HG02759 (cell line): ENCODE data around the gene HOMER3.
"Not testable (repeated sequence)": the region's sequence is repeated elsewhere in the genome, so short reads cannot be mapped to it uniquely, and the experiment has no call there.

Experiments
- ATAC-seq: cut with Tn5 transposase; IDR thresholded peaks from one replicate; pipeline ENCODE4 v1.9.1; 2021; ENCODE audit warnings: mild to moderate bottlenecking, moderate library complexity; ENCODE audit not compliant: unreplicated experiment

The HOMER3 gene

GRCh38 chr19:18954094-18954493, 13.1 kb upstream of the HOMER3 start:
- ATAC-seq, result no peak

- not testable (repeated sequence) for ATAC-seq
These were observed 11.5 kb upstream of the HOMER3 start for GRCh38 chr19:18952364-18953003.

GRCh38 chr19:18951721-18952281, 10.8 kb upstream of the HOMER3 start:
- no peak for ATAC-seq

GRCh38 chr19:18949858-18950257, 8.8 kb upstream of the HOMER3 start:
- ATAC-seq, result no peak

- no peak for ATAC-seq
These were observed 7.9 kb upstream of the HOMER3 start for GRCh38 chr19:18948976-18949356.

- no peak for ATAC-seq
These were observed 7.3 kb upstream of the HOMER3 start for GRCh38 chr19:18948075-18948975.

GRCh38 chr19:18946918-18947317, 5.9 kb upstream of the HOMER3 start:
- no peak for ATAC-seq

GRCh38 chr19:18946335-18946734, 5.3 kb upstream of the HOMER3 start:
- no peak for ATAC-seq

GRCh38 chr19:18945297-18945696, 4.3 kb upstream of the HOMER3 start:
- ATAC-seq, result no peak

GRCh38 chr19:18943465-18943864, 2.4 kb upstream of the HOMER3 start:
- ATAC-seq, result no peak

GRCh38 chr19:18942692-18943091, 1.7 kb upstream of the HOMER3 start:
- ATAC-seq, result no peak

- ATAC-seq, result no peak
These were observed 774 bp upstream of the HOMER3 start for GRCh38 chr19:18941628-18942354.

- ATAC-seq, result no peak
These were observed 872 bp downstream of the HOMER3 start for GRCh38 chr19:18939922-18940768.

- ATAC-seq, result no peak
These were observed 1.9 kb downstream of the HOMER3 start for GRCh38 chr19:18939163-18939562.

- ATAC-seq, result no peak
These were observed 7.7 kb downstream of the HOMER3 start for GRCh38 chr19:18933297-18933696.

GRCh38 chr19:18932216-18932841, 8.7 kb downstream of the HOMER3 start:
- peak; percentile 58 for ATAC-seq

- ATAC-seq, result no peak
These were observed 9.5 kb downstream of the HOMER3 start for GRCh38 chr19:18931316-18932162.

GRCh38 chr19:18929311-18929710, 11.7 kb downstream of the HOMER3 start:
- no peak for ATAC-seq
